Vagina (tissue), 2 donors: ENCODE data around the gene GPC2. TPM values are rescaled to one million over a fixed set of nuclear protein-coding genes. Genes with fewer than 3 reads are reported as not detected.

Experiments
- DNase-seq, 2 donors: peaks; one replicate each; pipeline ENCODE4 v3.0.0-alpha.2; 2017; ENCODE audit errors: extremely low spot score in 2 of 2
- H3K27ac ChIP-seq: fragments of 200-600 bp; sonication (generic); one replicate; pipeline ENCODE4 v1.5.1; 2019
- H3K27me3 ChIP-seq: fragments of 200-600 bp; sonication (generic); one replicate; pipeline ENCODE4 v1.5.1; 2019
- H3K36me3 ChIP-seq, 2 donors: fragments of 200-600 bp; sonication (generic); one replicate each; pipeline ENCODE4 v1.5.1; 2017 to 2019
- H3K4me1 ChIP-seq: fragments of 200-600 bp; sonication (generic); one replicate; pipeline ENCODE4 v1.5.1; 2019
- H3K4me3 ChIP-seq, 2 donors: fragments of 200-600 bp; sonication (generic); 1 replicate in 1 of 2; 2 replicates in 1 of 2; pipeline ENCODE4 v1.5.1; 2016 to 2019
- H3K9me3 ChIP-seq: fragments of 200-600 bp; sonication (generic); one replicate; pipeline ENCODE4 v1.5.1; 2019
- CTCF ChIP-seq, 3 experiments: fragments of 450-650 bp in 2 of 3; fragments of 200-600 bp in 1 of 3; sonication (generic) in 1 of 3; IDR thresholded peaks; one replicate each; pipeline ENCODE4 v1.5.1; 2017 to 2019; ENCODE audit warnings: antibody characterized with exemption in 3 of 3, mild to moderate bottlenecking in 2 of 3, moderate library complexity in 2 of 3
- POLR2A ChIP-seq, 2 donors: fragments of 450-650 bp; IDR thresholded peaks; one replicate each; pipeline ENCODE4 v1.6.1; 2017; ENCODE audit warnings: antibody characterized with exemption in 2 of 2, mild to moderate bottlenecking in 2 of 2, moderate library complexity in 2 of 2
- POLR2AphosphoS5 ChIP-seq, 2 donors: sonication (generic); formaldehyde crosslinking; IDR thresholded peaks; one replicate each; pipeline ENCODE4 v1.9.0; 2017; ENCODE audit warnings: antibody characterized with exemption in 2 of 2, mild to moderate bottlenecking in 2 of 2, low read depth in 1 of 2; ENCODE audit not compliant: insufficient read depth in 1 of 2
- intact Hi-C: fragments of 100-400 bp; cut with DNase I; formaldehyde crosslinking; loops from one replicate; pipeline ENCODE4 v1.15.1; 2023
- total RNA-seq: library from RNA; depleted of rRNA; stranded (reverse); fragments of >200 nt; gene quantifications from one replicate; pipeline ENCODE4 v1.2.3, GENCODE V29; 2016

GPC2 gene
- total RNA-seq, 1 donor from 2014 or later, result 7.4 TPM

- Histone ChIP-seq H3K36me3 (no peaks in the 10 kb centered on the region), H3K27me3 (no peaks in the 10 kb centered on the region), H3K4me1 (peaks cover 4% of the 10 kb centered on the region), H3K4me3 (no peak overlapping the region), H3K27ac (no peak overlapping the region), H3K9me3 (no peaks in the 10 kb centered on the region)
- TF ChIP-seq POLR2AphosphoS5 (IDR thresholded peaks at IDR 0.05; ENCODE audit: insufficient read depth in 1 of 2, low read depth in 1 of 2) (no peak), POLR2A (IDR thresholded peaks at IDR 0.05) (no peak), CTCF (IDR thresholded peaks at IDR 0.05) (no peak)
- DNase-seq, result no peak
- intact Hi-C loops, result loop anchor here (10.0 kb wide), 1 partner anchor 76 kb away; no protein-coding TSS in a partner anchor
Observed at GRCh38 chr7:100210805-100211204, 33.6 kb upstream of the GPC2 start.

GRCh38 chr7:100209493-100209892, 32.3 kb upstream of the GPC2 start:
- no peaks in the 10 kb centered on the region for H3K36me3 ChIP-seq
- no peak for DNase-seq
- intact Hi-C loops, result no loop called here
- H3K27ac ChIP-seq, result no peak overlapping the region
- no peaks in the 10 kb centered on the region for H3K9me3 ChIP-seq
- H3K4me3 ChIP-seq, result no peak overlapping the region
- H3K27me3 ChIP-seq, result no peaks in the 10 kb centered on the region
- H3K4me1 ChIP-seq, result no peaks in the 10 kb centered on the region
- TF ChIP-seq POLR2A (IDR thresholded peaks at IDR 0.05) (no peak), POLR2AphosphoS5 (IDR thresholded peaks at IDR 0.05; ENCODE audit: insufficient read depth in 1 of 2, low read depth in 1 of 2) (no peak), CTCF (IDR thresholded peaks at IDR 0.05) (no peak)

- Histone ChIP-seq H3K36me3 (no peaks in the 10 kb centered on the region), H3K4me3 (no peak overlapping the region), H3K9me3 (no peaks in the 10 kb centered on the region), H3K27me3 (no peaks in the 10 kb centered on the region), H3K4me1 (no peaks in the 10 kb centered on the region), H3K27ac (no peak overlapping the region)
- TF ChIP-seq POLR2A (IDR thresholded peaks at IDR 0.05) (no peak), CTCF (IDR thresholded peaks at IDR 0.05) (no peak), POLR2AphosphoS5 (IDR thresholded peaks at IDR 0.05; ENCODE audit: insufficient read depth in 1 of 2, low read depth in 1 of 2) (no peak)
- intact Hi-C loops, result no loop called here
- no peak for DNase-seq
Observed at GRCh38 chr7:100208911-100209408, 31.8 kb upstream of the GPC2 start.

GRCh38 chr7:100204454-100204853, 27.3 kb upstream of the GPC2 start:
- DNase-seq, result no peak
- no peaks in the 10 kb centered on the region for H3K36me3 ChIP-seq
- H3K9me3 ChIP-seq, result no peaks in the 10 kb centered on the region
- no peaks in the 10 kb centered on the region for H3K27me3 ChIP-seq
- TF ChIP-seq CTCF (IDR thresholded peaks at IDR 0.05) (no peak), POLR2AphosphoS5 (IDR thresholded peaks at IDR 0.05; ENCODE audit: insufficient read depth in 1 of 2, low read depth in 1 of 2) (no peak), POLR2A (IDR thresholded peaks at IDR 0.05) (no peak)
- intact Hi-C loops, result no loop called here
- no peaks in the 10 kb centered on the region for H3K4me1 ChIP-seq
- no peak overlapping the region for H3K27ac ChIP-seq
- H3K4me3 ChIP-seq, result no peak overlapping the region

GRCh38 chr7:100200693-100201092, 23.5 kb upstream of the GPC2 start:
- no peak for DNase-seq
- Histone ChIP-seq H3K4me1 (no peaks in the 10 kb centered on the region), H3K27ac (no peak overlapping the region), H3K9me3 (no peaks in the 10 kb centered on the region), H3K4me3 (no peak overlapping the region), H3K27me3 (no peaks in the 10 kb centered on the region), H3K36me3 (no peaks in the 10 kb centered on the region)
- TF ChIP-seq CTCF (IDR thresholded peaks at IDR 0.05) (no peak), POLR2AphosphoS5 (IDR thresholded peaks at IDR 0.05; ENCODE audit: insufficient read depth in 1 of 2, low read depth in 1 of 2) (no peak), POLR2A (IDR thresholded peaks at IDR 0.05) (no peak)
- intact Hi-C loops, result no loop called here
